HG03039 (cell line): ENCODE measurements around the gene MCEMP1.

Experiments
- ATAC-seq: cut with Tn5 transposase; IDR thresholded peaks from one replicate; pipeline ENCODE4 v1.9.1; 2021; ENCODE audit warnings: mild to moderate bottlenecking, moderate library complexity; ENCODE audit not compliant: unreplicated experiment

The MCEMP1 gene

DNA sequence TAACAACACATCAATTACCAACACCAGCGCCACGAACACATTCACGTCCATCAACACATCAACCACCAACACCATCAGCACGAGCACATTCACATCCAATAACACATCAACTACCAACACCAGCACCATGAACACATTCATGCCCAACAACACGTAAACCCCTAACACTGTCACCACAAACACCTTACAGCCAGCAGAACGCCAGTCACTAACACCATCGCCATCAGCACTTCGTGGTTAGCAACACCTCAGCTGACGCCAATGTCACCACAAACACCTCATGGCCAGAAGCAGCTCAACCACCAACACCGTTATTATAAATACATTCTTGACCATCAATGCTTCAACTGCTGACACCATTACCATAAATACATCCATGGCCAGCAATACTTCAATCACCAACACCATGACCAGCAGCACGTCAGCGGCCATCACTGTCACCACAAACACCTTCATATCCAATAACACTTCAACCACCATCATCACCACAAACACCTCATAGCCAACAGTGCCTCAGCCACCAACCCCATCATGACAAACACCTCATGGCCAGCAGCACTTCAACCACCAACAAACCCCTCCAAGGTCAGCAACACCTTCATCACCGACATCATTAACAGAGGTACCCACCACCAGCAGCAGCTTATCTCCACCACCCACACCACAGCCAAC is 15.7 kb downstream of the MCEMP1 start:
- no peak for ATAC-seq

DNA sequence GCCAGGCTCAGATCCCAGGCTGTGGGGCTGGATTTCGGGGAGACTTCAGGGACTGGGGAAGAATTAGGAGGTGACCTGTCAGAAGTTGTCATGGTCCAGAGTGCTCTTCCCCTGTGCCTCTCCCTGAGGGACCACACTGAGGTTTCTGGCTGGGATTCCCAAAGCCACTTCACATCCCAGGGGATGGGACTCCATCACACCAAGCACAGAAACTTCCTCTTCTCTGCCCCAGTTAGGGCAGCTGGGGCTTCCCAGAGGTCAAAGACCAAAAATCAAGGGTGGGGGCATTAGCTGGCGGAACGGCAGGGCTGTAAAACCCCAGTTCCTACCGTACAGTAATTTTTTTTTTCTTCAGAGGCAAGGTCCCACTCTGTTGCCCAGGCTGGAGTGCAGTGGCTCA is 17.6 kb downstream of the MCEMP1 start:
- no peak for ATAC-seq

GRCh38 chr19:7697721-7698287 is 20.9 kb downstream of the MCEMP1 start:
- ATAC-seq = no peak

- ATAC-seq = no peak
Observed at GRCh38 chr19:7698583-7698982, 21.7 kb downstream of the MCEMP1 start.

DNA sequence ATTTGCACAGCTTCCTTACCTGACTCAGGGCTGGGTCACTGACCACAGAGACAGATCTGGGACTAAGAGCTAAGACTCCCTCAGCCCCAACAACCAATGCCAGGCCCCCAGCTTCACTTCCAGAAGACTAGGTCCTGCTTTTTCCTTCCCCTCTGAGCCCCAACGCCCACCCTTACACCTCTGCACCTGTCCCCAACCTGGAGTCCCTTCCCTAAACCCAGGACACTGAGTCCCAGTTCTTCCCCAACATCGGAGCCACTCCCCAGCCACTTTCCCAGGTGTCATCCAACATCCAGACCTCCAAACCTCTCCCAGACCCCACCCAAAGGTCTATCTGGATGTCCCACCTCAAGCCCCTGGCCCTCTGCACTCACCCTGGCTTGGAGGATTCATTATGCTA is 22.1 kb downstream of the MCEMP1 start:
- no peak for ATAC-seq

- no peak for ATAC-seq
Observed at GRCh38 chr19:7699417-7700401, 22.8 kb downstream of the MCEMP1 start.

GRCh38 chr19:7701049-7701653 is 24.3 kb downstream of the MCEMP1 start:
- ATAC-seq = no peak

- peak; percentile 33 for ATAC-seq
Observed at GRCh38 chr19:7701654-7702457, 25.0 kb downstream of the MCEMP1 start, which contains the start of gene FCER2. Gene FCER2 (minus strand): TSS chr19:7702131. CDS start chr19:7699760, 2,371 bp downstream.

DNA sequence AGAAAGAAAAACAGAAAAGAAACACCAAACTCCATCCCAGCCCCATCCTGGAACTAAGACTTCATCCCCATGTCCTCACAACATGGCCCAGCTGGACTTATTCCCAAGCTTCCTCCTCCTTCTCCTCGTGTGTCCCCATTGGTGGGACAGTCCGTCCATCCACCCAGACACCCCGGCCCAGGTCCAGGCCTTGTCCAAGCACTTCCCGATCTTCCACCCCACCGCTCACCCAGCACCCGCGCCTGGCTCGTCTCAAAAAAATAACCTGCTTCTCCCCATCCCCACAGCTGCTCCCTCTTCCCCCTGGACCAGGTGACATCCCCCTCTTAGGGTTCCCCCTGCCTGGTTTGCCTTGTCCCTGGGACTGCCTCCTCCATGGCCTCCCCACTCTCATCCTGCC is 26.4 kb downstream of the MCEMP1 start:
- no peak for ATAC-seq

GRCh38 chr19:7704280-7705060 is 27.6 kb downstream of the MCEMP1 start:
- no peak for ATAC-seq

DNA sequence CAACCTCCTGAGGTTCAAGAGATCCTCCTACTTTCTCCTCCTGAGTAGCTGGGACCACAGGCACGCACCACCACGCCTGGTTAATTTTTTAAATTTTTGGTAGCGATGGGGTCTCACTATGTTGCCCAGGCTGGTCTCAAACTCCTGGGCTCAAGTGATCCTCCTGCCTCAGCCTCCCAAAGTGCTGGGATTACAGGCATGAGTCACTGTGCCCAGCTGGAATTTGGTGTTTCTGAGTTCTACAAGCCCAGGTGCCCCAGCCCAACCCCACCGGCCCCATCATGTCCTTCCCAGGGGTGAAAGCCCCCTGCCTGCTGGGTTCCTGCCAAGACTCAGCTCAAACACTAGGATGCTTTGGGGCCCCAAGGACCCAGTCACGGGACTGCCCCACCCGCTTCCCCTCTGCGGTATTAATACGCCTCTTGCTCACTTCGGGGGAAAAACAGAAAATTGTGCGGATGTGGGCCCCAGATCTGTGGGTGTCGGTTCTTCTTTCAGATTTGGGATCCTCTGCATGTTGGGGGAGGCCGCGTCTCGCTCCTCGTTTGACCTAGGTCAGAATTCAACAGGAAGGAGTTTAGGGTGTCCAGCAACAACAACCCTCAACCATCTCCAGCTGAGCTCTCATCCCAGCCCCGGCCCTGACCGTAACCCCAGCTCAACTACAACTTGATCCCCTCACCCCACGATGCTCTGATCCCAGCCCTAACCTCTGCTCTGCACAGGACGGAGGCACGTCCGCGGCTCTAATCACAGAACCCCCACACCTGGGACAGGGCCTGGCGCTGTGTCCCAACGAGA is 28.7 kb downstream of the MCEMP1 start:
- ATAC-seq = peak; percentile 36

GRCh38 chr19:7706188-7706954 is 29.5 kb downstream of the MCEMP1 start:
- no peak for ATAC-seq

GRCh38 chr19:7706955-7707456 is 30.1 kb downstream of the MCEMP1 start:
- ATAC-seq = no peak

GRCh38 chr19:7709932-7710460 is 33.1 kb downstream of the MCEMP1 start:
- ATAC-seq = no peak

DNA sequence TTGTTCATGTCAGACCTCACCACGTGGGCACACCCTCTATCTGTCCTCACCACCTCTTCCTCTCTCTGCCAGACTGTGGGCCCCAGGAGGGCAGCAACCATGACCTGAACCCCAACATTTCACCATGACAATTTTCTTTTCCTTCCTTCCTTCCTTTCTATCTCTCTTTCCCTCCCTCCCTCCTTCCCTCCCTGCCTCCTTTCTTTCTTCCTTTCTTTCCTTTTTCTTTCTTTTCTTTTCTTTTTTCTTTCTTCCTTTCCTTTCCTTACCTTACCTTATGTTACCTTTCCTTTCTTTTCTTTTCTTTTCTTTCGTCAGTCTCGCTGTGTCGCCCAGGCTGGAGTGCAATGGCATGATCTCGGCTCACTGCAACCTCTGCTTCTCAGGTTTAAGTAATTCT is 33.7 kb downstream of the MCEMP1 start:
- no peak for ATAC-seq

- ATAC-seq = no peak
Observed at GRCh38 chr19:7715671-7716070, 38.8 kb downstream of the MCEMP1 start.

DNA sequence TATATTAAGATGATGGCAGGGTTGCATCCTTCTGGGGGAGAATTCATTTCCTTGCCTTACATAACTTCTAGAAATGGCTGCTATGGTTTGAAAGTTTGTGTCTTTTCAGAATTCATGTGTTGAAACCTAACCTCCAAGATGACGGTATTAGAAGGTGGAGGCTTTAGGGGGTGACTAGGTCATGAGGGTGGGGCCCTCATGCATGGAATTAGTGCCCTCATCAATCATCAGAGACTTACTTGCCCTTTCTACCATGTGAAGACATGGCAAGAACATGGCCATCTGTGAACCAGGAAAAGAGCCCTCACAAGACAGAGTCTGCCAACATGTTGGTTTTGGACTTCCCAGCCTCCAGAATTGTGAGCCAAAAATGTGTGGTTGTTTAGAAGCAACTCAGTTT is 39.9 kb downstream of the MCEMP1 start:
- ATAC-seq = no peak

DNA sequence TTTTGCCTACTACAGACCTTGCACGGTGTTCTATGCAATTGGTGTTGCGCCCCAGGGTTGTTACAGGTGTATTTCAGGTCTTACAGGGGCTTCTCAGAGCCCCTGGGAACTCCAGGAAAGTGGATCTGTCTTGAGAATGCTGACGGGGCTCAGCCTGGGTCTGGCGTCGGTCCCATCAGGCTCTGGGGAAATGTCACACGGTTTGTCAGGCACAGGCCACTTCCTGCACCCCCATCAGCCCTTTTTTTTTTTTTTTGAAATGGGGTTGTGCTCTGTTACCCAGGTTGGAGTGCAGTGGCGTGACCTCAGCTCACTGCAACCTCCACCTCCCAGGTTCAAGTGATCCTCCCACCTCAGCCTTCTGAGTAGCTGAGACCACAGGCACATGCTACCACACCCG is 41.8 kb downstream of the MCEMP1 start:
- ATAC-seq = no peak
